GM18505 (cell line): Measurements from ENCODE around the gene UMODL1.

ENCODE experiments used
- ATAC-seq: cut with Tn5 transposase; IDR thresholded peaks from one replicate; pipeline ENCODE4 v1.9.1; 2021; ENCODE audit not compliant: unreplicated experiment
- POLR2A ChIP-seq: IDR thresholded peaks from 4 replicates; pipeline ENCODE4 v1.6.1; 2011; ENCODE audit warnings: borderline replicate concordance; ENCODE audit not compliant: insufficient read depth, insufficient read length; ENCODE audit errors: extremely low read depth

UMODL1 gene

GRCh38 chr21:42032266-42032665 lies 38.9 kb upstream of the UMODL1 start:
- ATAC-seq: no peak
- TF ChIP-seq POLR2A: no peak

GRCh38 chr21:42032968-42033367 lies 38.1 kb upstream of the UMODL1 start:
- ATAC-seq: no peak
- TF ChIP-seq POLR2A: no peak

GRCh38 chr21:42036313-42036712 lies 34.8 kb upstream of the UMODL1 start:
- no peak for TF ChIP-seq POLR2A
- ATAC-seq: no peak

- ATAC-seq: no peak
Observed at GRCh38 chr21:42037516-42037915, 33.6 kb upstream of the UMODL1 start.

GRCh38 chr21:42037943-42038342 lies 33.2 kb upstream of the UMODL1 start:
- no peak for TF ChIP-seq POLR2A
- no peak for ATAC-seq

More at GRCh38 chr21:42037516-42037915, 33.6 kb upstream of the UMODL1 start:
- TF ChIP-seq POLR2A: no peak

- ATAC-seq: no peak
- no peak for TF ChIP-seq POLR2A
Observed at GRCh38 chr21:42038393-42038792, 32.7 kb upstream of the UMODL1 start.

- no peak for ATAC-seq
- TF ChIP-seq POLR2A: no peak
Observed at GRCh38 chr21:42038826-42039425, 32.2 kb upstream of the UMODL1 start.

GRCh38 chr21:42039470-42039901 lies 31.6 kb upstream of the UMODL1 start:
- no peak for TF ChIP-seq POLR2A
- ATAC-seq: no peak

GRCh38 chr21:42039911-42040351 lies 31.2 kb upstream of the UMODL1 start:
- no peak for TF ChIP-seq POLR2A
- ATAC-seq: no peak

GRCh38 chr21:42040411-42041180 lies 30.5 kb upstream of the UMODL1 start:
- TF ChIP-seq POLR2A: no peak

GRCh38 chr21:42041246-42041645 lies 29.9 kb upstream of the UMODL1 start:
- TF ChIP-seq POLR2A: no peak
- ATAC-seq: no peak

More at GRCh38 chr21:42040411-42041180, 30.5 kb upstream of the UMODL1 start:
- no peak for ATAC-seq

GRCh38 chr21:42041711-42042110 lies 29.4 kb upstream of the UMODL1 start:
- no peak for ATAC-seq
- TF ChIP-seq POLR2A: no peak

GRCh38 chr21:42042651-42043050 lies 28.5 kb upstream of the UMODL1 start:
- TF ChIP-seq POLR2A: no peak
- ATAC-seq: no peak
